Endodermal cell (in vitro differentiated cells): ENCODE data around the gene EPHB1. TPM values are rescaled to one million over a fixed set of nuclear protein-coding genes. Genes with fewer than 3 reads are reported as not detected.

Experiments
- DNase-seq: peaks from one replicate; pipeline ENCODE4 v3.0.0-alpha.2; 2017
- H3K27ac ChIP-seq: 2 replicates; pipeline ENCODE4 v1.5.1; 2013; ENCODE audit warnings: mild to moderate bottlenecking, low read depth, low read length, moderate library complexity
- H3K27me3 ChIP-seq: 2 replicates; pipeline ENCODE4 v1.6.1; 2013; ENCODE audit warnings: mild to moderate bottlenecking, low read length, moderate library complexity; ENCODE audit not compliant: insufficient read depth, control insufficient read depth, poor library complexity, severe bottlenecking
- H3K36me3 ChIP-seq: 2 replicates; pipeline ENCODE4 v1.7.0; 2013; ENCODE audit warnings: mild to moderate bottlenecking, low read length, moderate library complexity; ENCODE audit not compliant: control insufficient read depth, insufficient read depth
- H3K4me1 ChIP-seq: one replicate; pipeline ENCODE4 v1.7.0; 2013; ENCODE audit warnings: low read length; ENCODE audit not compliant: control insufficient read depth, insufficient read depth
- H3K4me3 ChIP-seq: 2 replicates; pipeline ENCODE4 v1.5.1; 2013; ENCODE audit warnings: mild to moderate bottlenecking, low read length, moderate library complexity
- H3K9ac ChIP-seq: 2 replicates; pipeline ENCODE4 v1.6.1; 2013; ENCODE audit warnings: mild to moderate bottlenecking, low read length, moderate library complexity; ENCODE audit not compliant: poor library complexity, severe bottlenecking; ENCODE audit errors: extremely low read depth
- H3K9me3 ChIP-seq: 2 replicates; pipeline ENCODE4 v1.6.1; 2013; ENCODE audit warnings: mild to moderate bottlenecking, low read length, moderate library complexity; ENCODE audit not compliant: control insufficient read depth
- H3K27ac Mint-ChIP-seq: 2 replicates; pipeline ENCODE4 v1.8.0; 2020; ENCODE audit warnings: mixed read lengths
- H3K27me3 Mint-ChIP-seq: 2 replicates; pipeline ENCODE4 v1.8.0; 2021; ENCODE audit warnings: mild to moderate bottlenecking, mixed read lengths; ENCODE audit not compliant: insufficient read depth
- H3K36me3 Mint-ChIP-seq: 2 replicates; pipeline ENCODE4 v1.8.0; 2020; ENCODE audit warnings: low read depth, mixed read lengths
- H3K4me1 Mint-ChIP-seq: 2 replicates; pipeline ENCODE4 v1.8.0; 2020; ENCODE audit warnings: mixed read lengths
- H3K4me3 Mint-ChIP-seq: 2 replicates; pipeline ENCODE4 v1.8.0; 2020; ENCODE audit warnings: mild to moderate bottlenecking, moderate library complexity, mixed read lengths
- H3K9me3 Mint-ChIP-seq: 2 replicates; pipeline ENCODE4 v1.8.0; 2020; ENCODE audit warnings: mild to moderate bottlenecking, mixed read lengths
- CTCF ChIP-seq: fragments of 200-600 bp; sonication (generic); conservative IDR thresholded peaks from 2 replicates; pipeline ENCODE4 v1.5.0; 2021; ENCODE audit warnings: antibody characterized with exemption, mild to moderate bottlenecking
- WGBS, 2 experiments: methylation state at CpG; one replicate each; pipeline versions ENCODE4 v1.1.5 to v1.1.7; 2013; ENCODE audit warnings: missing lambda C conversion rate in 2 of 2, mixed read lengths in 1 of 2; ENCODE audit not compliant: insufficient coverage in 1 of 2, insufficient read length in 1 of 2; 5-methylcytosine and 5-hydroxymethylcytosine counted together
- total RNA-seq, 2 donors: library from RNA; stranded (reverse); fragmentation: NEBNext Ultra II Directional in 1 of 2; extraction: Animal tissue kit (Norgen Biotek cat#: 25700) in 1 of 2; gene quantifications; 2 replicates in 1 of 2; 3 replicates in 1 of 2; pipeline ENCODE4 v1.2.1, GENCODE V29; 2021

EPHB1 gene
- total RNA-seq, 2 donors from 2014 or later: 2.9 to 3.6 TPM

- no peaks in the 10 kb centered on the region for H3K36me3 ChIP-seq
- 86 to 88% methylated on average over 2 to 3 of the region's 3 CpGs for WGBS, 2 experiments
- Mint-ChIP-seq H3K4me3 (no peak overlapping the region), H3K27me3 (peaks cover 80% of the 10 kb centered on the region), H3K4me1 (peaks cover 35% of the 10 kb centered on the region), H3K27ac (no peak overlapping the region), H3K9me3 (no peaks in the 10 kb centered on the region), H3K36me3 (no peaks in the 10 kb centered on the region)
- TF ChIP-seq CTCF: peak; percentile 48
- no peak overlapping the region for H3K27ac ChIP-seq
- H3K4me1 ChIP-seq: peaks cover 13% of the 10 kb centered on the region
- H3K9ac ChIP-seq: no peak overlapping the region
- H3K9me3 ChIP-seq: no peaks in the 10 kb centered on the region
- peaks cover 77% of the 10 kb centered on the region for H3K27me3 ChIP-seq
- no peak overlapping the region for H3K4me3 ChIP-seq
- no peak for DNase-seq
These were observed 377.3 kb downstream of the EPHB1 start for GRCh38 chr3:135172191-135172869.

- no peaks in the 10 kb centered on the region for H3K36me3 ChIP-seq
- Mint-ChIP-seq H3K27me3 (peaks cover 54% of the 10 kb centered on the region), H3K9me3 (no peaks in the 10 kb centered on the region), H3K4me1 (peaks cover 9% of the 10 kb centered on the region), H3K4me3 (no peak overlapping the region), H3K27ac (no peak overlapping the region), H3K36me3 (no peaks in the 10 kb centered on the region)
- H3K9ac ChIP-seq: no peak overlapping the region
- no peaks in the 10 kb centered on the region for H3K4me1 ChIP-seq
- DNase-seq: no peak
- no peak overlapping the region for H3K4me3 ChIP-seq
- H3K9me3 ChIP-seq: no peaks in the 10 kb centered on the region
- 89 to 96% methylated on average over 4 to 5 of the region's 5 CpGs for WGBS, 2 experiments
- no peak overlapping the region for H3K27ac ChIP-seq
- peaks cover 63% of the 10 kb centered on the region for H3K27me3 ChIP-seq
- TF ChIP-seq CTCF: no peak
These were observed 380.7 kb downstream of the EPHB1 start for GRCh38 chr3:135175728-135176277.

GRCh38 chr3:135176881-135177280, 381.8 kb downstream of the EPHB1 start:
- no peaks in the 10 kb centered on the region for H3K4me1 Mint-ChIP-seq
- DNase-seq: no peak
- no peak overlapping the region for H3K27ac Mint-ChIP-seq
- Histone ChIP-seq H3K27ac (no peak overlapping the region), H3K4me3 (no peak overlapping the region), H3K36me3 (no peaks in the 10 kb centered on the region), H3K27me3 (peaks cover 52% of the 10 kb centered on the region), H3K4me1 (no peaks in the 10 kb centered on the region), H3K9me3 (no peaks in the 10 kb centered on the region), H3K9ac (no peak overlapping the region)
- H3K9me3 Mint-ChIP-seq: no peaks in the 10 kb centered on the region
- WGBS, 2 experiments: 91 to 97% methylated on average over 7 to 9 of the region's 9 CpGs
- no peaks in the 10 kb centered on the region for H3K36me3 Mint-ChIP-seq
- TF ChIP-seq CTCF: no peak
- H3K4me3 Mint-ChIP-seq: no peak overlapping the region
- peaks cover 48% of the 10 kb centered on the region for H3K27me3 Mint-ChIP-seq
